Loucy (cell line): ENCODE results near the gene COL27A1.
"Not testable (repeated sequence)": the region's sequence is repeated elsewhere in the genome, so short reads cannot be mapped to it uniquely, and the experiment has no call there.

Experiments
- H2AFZ ChIP-seq: fragments of 200-600 bp; sonication (generic); 2 replicates; pipeline ENCODE4 v1.6.0; 2016; ENCODE audit warnings: antibody characterized with exemption, mild to moderate bottlenecking, low read length, moderate library complexity
- H3F3A ChIP-seq: fragments of 200-600 bp; 2 replicates; pipeline ENCODE4 v1.6.0; 2016; ENCODE audit warnings: antibody characterized with exemption, low read depth, mild to moderate bottlenecking
- H3K27me3 ChIP-seq: fragments of 200-600 bp; sonication (generic); 2 replicates; pipeline ENCODE4 v1.6.1; 2014; ENCODE audit warnings: low read length, mild to moderate bottlenecking; ENCODE audit not compliant: insufficient read depth, poor library complexity, severe bottlenecking
- H3K36me3 ChIP-seq: fragments of 200-600 bp; sonication (generic); 2 replicates; pipeline ENCODE4 v1.6.1; 2016; ENCODE audit warnings: low read length; ENCODE audit not compliant: insufficient read depth
- H3K4me1 ChIP-seq: fragments of 200-600 bp; sonication (generic); 2 replicates; pipeline ENCODE4 v1.5.1; 2014; ENCODE audit warnings: low read length, mild to moderate bottlenecking; ENCODE audit not compliant: insufficient read depth, poor library complexity, severe bottlenecking
- H3K4me2 ChIP-seq: fragments of 200-600 bp; sonication (generic); 2 replicates; pipeline ENCODE4 v1.6.0; 2014; ENCODE audit warnings: antibody characterized with exemption, low read length, low read depth, mild to moderate bottlenecking; ENCODE audit not compliant: poor library complexity, severe bottlenecking
- H3K4me3 ChIP-seq: fragments of 200-600 bp; sonication (generic); 2 replicates; pipeline ENCODE4 v1.5.1; 2014; ENCODE audit warnings: low read length, mild to moderate bottlenecking, mixed read lengths; ENCODE audit not compliant: poor library complexity, severe bottlenecking
- H3K79me2 ChIP-seq: fragments of 200-600 bp; sonication (generic); 2 replicates; pipeline ENCODE4 v1.6.1; 2014; ENCODE audit warnings: low read length; ENCODE audit not compliant: insufficient read depth
- H3K9ac ChIP-seq: fragments of 200-600 bp; sonication (generic); 2 replicates; pipeline ENCODE4 v1.6.0; 2014; ENCODE audit warnings: mild to moderate bottlenecking, low read depth, low read length, moderate library complexity; ENCODE audit not compliant: poor library complexity, severe bottlenecking
- H3K9me2 ChIP-seq: fragments of 200-600 bp; sonication (generic); replicated peaks from 2 replicates; pipeline ENCODE4 v1.6.1; 2016; ENCODE audit warnings: low read depth, low read length, mixed read lengths
- H3K9me3 ChIP-seq: fragments of 200-600 bp; sonication (generic); 2 replicates; pipeline ENCODE4 v1.6.1; 2014; ENCODE audit warnings: mild to moderate bottlenecking, antibody characterized with exemption, low read length, low read depth; ENCODE audit not compliant: insufficient read depth
- H4K20me1 ChIP-seq: fragments of 200-600 bp; sonication (generic); 2 replicates; pipeline ENCODE4 v1.6.0; 2014; ENCODE audit warnings: antibody characterized with exemption, low read length, mild to moderate bottlenecking; ENCODE audit not compliant: insufficient read depth, poor library complexity, severe bottlenecking
- CTCF ChIP-seq: fragments of 200-600 bp; sonication (generic); conservative IDR thresholded peaks from 2 replicates; pipeline ENCODE4 v1.5.1; 2014; ENCODE audit warnings: mild to moderate bottlenecking, antibody characterized with exemption, low read length
- EZH2phosphoT487 ChIP-seq: fragments of 200-600 bp; IDR thresholded peaks from 2 replicates; pipeline ENCODE4 v1.6.1; 2018; ENCODE audit warnings: antibody characterized with exemption, mild to moderate bottlenecking, moderate library complexity, borderline replicate concordance

COL27A1 gene

GRCh38 chr9:114327749-114328148 lies 172.4 kb downstream of the COL27A1 start:
- no peaks in the 10 kb centered on the region for H3F3A ChIP-seq
- TF ChIP-seq EZH2phosphoT487 = no peak
- no peak for TF ChIP-seq CTCF
- no peak overlapping the region for H3K4me3 ChIP-seq
- H3K36me3 ChIP-seq = no peaks in the 10 kb centered on the region
- no peaks in the 10 kb centered on the region for H4K20me1 ChIP-seq
- H3K27me3 ChIP-seq = no peaks in the 10 kb centered on the region
- H3K9ac ChIP-seq = no peak overlapping the region
- H3K9me3 ChIP-seq = no peaks in the 10 kb centered on the region
- no peaks in the 10 kb centered on the region for H3K9me2 ChIP-seq
- H2AFZ ChIP-seq = no peak overlapping the region
- no peaks in the 10 kb centered on the region for H3K4me1 ChIP-seq
- H3K4me2 ChIP-seq = no peak overlapping the region
- H3K79me2 ChIP-seq = no peaks in the 10 kb centered on the region

GRCh38 chr9:114328357-114328820 lies 173.1 kb downstream of the COL27A1 start:
- H3K4me3 ChIP-seq, H3K9ac ChIP-seq, H3K27me3 ChIP-seq, H2AFZ ChIP-seq, H4K20me1 ChIP-seq, H3K9me3 ChIP-seq, H3K79me2 ChIP-seq, H3K4me1 ChIP-seq, H3K4me2 ChIP-seq, H3F3A ChIP-seq, H3K36me3 ChIP-seq, H3K9me2 ChIP-seq: not testable (repeated sequence)

- H3F3A ChIP-seq, H2AFZ ChIP-seq, H3K9ac ChIP-seq, H4K20me1 ChIP-seq, H3K36me3 ChIP-seq, H3K27me3 ChIP-seq, H3K4me2 ChIP-seq, H3K9me2 ChIP-seq, H3K79me2 ChIP-seq, H3K4me1 ChIP-seq, H3K9me3 ChIP-seq, H3K4me3 ChIP-seq: not testable (repeated sequence)
Measured at GRCh38 chr9:114328937-114329624, 173.7 kb downstream of the COL27A1 start.

GRCh38 chr9:114329625-114330022 lies 174.3 kb downstream of the COL27A1 start, which contains the start of gene ORM2:
Gene ORM2, plus strand, starts transcription at chr9:114329869. Its CDS starts 36 bp downstream, at chr9:114329905.
- H3F3A ChIP-seq, H3K4me1 ChIP-seq, H2AFZ ChIP-seq, H3K36me3 ChIP-seq, H3K27me3 ChIP-seq, H3K79me2 ChIP-seq, H3K9me3 ChIP-seq, H3K9me2 ChIP-seq, H4K20me1 ChIP-seq, H3K4me3 ChIP-seq, H3K4me2 ChIP-seq, H3K9ac ChIP-seq: not testable (repeated sequence)
